ENCODE measurements around the gene NIPAL4. TPM values are rescaled to one million over a fixed set of nuclear protein-coding genes. Genes with fewer than 3 reads are reported as not detected.

Gene NIPAL4
- total RNA-seq, 1 experiment from 2014 or later, result 2.7 TPM

DNA sequence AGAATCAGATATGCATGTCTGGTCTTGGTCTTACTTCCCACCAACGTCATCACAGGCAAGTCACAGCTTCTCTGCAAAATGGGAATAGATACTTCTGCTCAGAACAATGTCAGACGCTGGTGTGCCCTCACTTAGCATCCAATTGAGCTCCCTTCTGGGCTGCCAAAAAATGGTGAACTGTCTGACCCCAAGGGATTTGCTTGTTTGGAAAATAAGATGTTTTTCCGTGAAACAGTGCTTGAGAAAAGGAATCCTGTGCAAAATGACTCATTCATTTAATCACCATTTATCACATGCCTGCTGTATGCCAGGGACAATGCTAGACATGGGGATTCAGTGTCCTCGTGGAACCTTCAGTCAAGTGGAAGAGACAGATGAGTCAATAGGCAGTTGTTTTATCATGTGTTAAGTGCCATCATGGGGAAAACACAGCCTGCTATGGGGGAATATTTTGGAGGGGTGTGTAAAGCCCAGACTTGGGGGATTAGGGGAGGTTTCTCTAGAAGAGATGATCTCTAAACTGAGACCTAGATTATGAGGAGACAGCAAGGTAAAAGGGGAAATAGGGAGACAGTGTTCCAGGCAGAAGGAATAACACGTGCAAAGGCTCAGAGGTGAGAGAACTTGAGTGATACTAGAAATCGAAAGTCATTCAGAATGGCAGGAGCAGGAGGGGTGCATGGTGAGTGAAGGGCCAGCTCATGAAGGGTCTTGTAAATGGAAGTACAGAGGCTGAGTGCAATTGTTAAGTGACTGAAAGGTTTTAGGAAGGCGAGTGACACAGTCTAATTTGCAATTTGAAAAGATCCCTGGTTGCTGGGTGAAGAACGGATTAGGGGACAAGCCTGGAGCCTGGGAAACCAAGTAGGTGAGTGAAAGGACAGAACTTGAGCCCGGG is 3.9 kb downstream of the NIPAL4 start:
- Mint-ChIP-seq H3K27ac (ENCODE audit: unreplicated experiment) (peak overlapping the region; percentile 43), H3K4me1 (ENCODE audit: low read depth, unreplicated experiment) (peaks cover 16% of the 10 kb centered on the region), H3K4me3 (ENCODE audit: low read depth, unreplicated experiment) (no peak overlapping the region), H3K27me3 (ENCODE audit: unreplicated experiment) (no peaks in the 10 kb centered on the region), H3K9me3 (ENCODE audit: low read depth, unreplicated experiment) (no peaks in the 10 kb centered on the region), H3K36me3 (ENCODE audit: insufficient read depth, unreplicated experiment) (peaks cover 17% of the 10 kb centered on the region)
- no TSS peak for BruUV-seq (replicated peaks)
- TF ChIP-seq, protein P1, sequence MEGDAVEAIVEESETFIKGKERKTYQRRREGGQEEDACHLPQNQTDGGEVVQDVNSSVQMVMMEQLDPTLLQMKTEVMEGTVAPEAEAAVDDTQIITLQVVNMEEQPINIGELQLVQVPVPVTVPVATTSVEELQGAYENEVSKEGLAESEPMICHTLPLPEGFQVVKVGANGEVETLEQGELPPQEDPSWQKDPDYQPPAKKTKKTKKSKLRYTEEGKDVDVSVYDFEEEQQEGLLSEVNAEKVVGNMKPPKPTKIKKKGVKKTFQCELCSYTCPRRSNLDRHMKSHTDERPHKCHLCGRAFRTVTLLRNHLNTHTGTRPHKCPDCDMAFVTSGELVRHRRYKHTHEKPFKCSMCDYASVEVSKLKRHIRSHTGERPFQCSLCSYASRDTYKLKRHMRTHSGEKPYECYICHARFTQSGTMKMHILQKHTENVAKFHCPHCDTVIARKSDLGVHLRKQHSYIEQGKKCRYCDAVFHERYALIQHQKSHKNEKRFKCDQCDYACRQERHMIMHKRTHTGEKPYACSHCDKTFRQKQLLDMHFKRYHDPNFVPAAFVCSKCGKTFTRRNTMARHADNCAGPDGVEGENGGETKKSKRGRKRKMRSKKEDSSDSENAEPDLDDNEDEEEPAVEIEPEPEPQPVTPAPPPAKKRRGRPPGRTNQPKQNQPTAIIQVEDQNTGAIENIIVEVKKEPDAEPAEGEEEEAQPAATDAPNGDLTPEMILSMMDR (IDR thresholded peaks at IDR 0.05; ENCODE audit: unreplicated experiment), result no peak
- intact Hi-C loops (cut with micrococcal nuclease; ENCODE audit: unreplicated experiment), result no loop called here
- CTCF ChIA-PET, result interaction anchor here (1.0 to 1.8 kb wide), 2 partner anchors 14 to 17 kb away, joined by 4 to 5 read pairs; no protein-coding TSS in a partner anchor
- no peak for DNase-seq

GRCh38 chr5:157464519-157465171 is 4.6 kb downstream of the NIPAL4 start:
- TF ChIP-seq, protein P1 (IDR thresholded peaks at IDR 0.05; ENCODE audit: unreplicated experiment), result no peak
- CTCF ChIA-PET, result interaction anchor here (1.0 to 1.8 kb wide), 2 partner anchors 15 to 17 kb away, joined by 4 to 5 read pairs; no protein-coding TSS in a partner anchor
- H3K27me3 Mint-ChIP-seq (ENCODE audit: unreplicated experiment), result no peaks in the 10 kb centered on the region
- no peak overlapping the region for H3K4me3 Mint-ChIP-seq (ENCODE audit: low read depth, unreplicated experiment)
- intact Hi-C loops (cut with micrococcal nuclease; ENCODE audit: unreplicated experiment), result no loop called here
- no TSS peak for BruUV-seq (replicated peaks)
- peak overlapping the region; percentile 43 for H3K27ac Mint-ChIP-seq (ENCODE audit: unreplicated experiment)
- peaks cover 16% of the 10 kb centered on the region for H3K4me1 Mint-ChIP-seq (ENCODE audit: low read depth, unreplicated experiment)
- H3K9me3 Mint-ChIP-seq (ENCODE audit: low read depth, unreplicated experiment), result no peaks in the 10 kb centered on the region
- peaks cover 15% of the 10 kb centered on the region for H3K36me3 Mint-ChIP-seq (ENCODE audit: insufficient read depth, unreplicated experiment)
- peak; percentile 71 for DNase-seq

DNA sequence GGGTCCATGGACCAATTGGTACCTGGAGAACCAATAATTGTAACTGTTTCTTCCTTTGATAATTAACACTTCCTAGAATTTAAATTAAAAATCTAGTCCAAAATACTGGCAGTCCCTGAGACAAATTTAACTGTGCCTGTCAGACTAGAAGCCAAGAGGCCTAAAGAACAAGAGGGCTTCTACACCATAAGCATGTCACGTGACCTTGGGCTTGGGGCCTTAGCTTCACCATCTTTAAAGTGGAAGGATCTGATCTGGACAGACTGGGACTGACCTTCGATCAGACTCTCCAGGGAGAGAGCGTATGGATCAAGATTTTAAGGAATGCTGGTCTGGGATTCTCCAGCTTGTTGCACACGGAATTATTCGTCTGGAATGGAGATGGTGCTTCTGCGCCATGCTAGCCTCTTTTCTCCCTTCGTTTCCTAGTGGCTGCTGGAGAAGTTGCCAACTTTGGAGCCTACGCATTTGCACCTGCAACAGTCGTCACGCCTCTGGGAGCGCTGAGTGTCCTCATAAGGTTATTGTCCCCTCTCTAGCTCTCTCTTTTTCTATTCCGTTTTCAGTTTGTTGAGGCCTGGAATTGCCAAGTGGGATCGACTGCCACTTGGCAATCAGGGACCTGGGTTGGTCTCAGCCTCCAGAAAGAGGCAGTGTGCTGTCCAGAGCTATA is 8.4 kb downstream of the NIPAL4 start:
- Mint-ChIP-seq H3K4me1 (ENCODE audit: low read depth, unreplicated experiment) (peaks cover 15% of the 10 kb centered on the region), H3K27ac (ENCODE audit: unreplicated experiment) (no peak overlapping the region), H3K36me3 (ENCODE audit: insufficient read depth, unreplicated experiment) (peaks cover 5% of the 10 kb centered on the region), H3K27me3 (ENCODE audit: unreplicated experiment) (no peaks in the 10 kb centered on the region), H3K4me3 (ENCODE audit: low read depth, unreplicated experiment) (no peak overlapping the region), H3K9me3 (ENCODE audit: low read depth, unreplicated experiment) (no peaks in the 10 kb centered on the region)
- DNase-seq, result no peak
- CTCF ChIA-PET, result interaction anchor here (0.7 kb wide), 1 partner anchor 8 kb away, joined by 3 read pairs; the partner anchor contains the start of gene NIPAL4
- intact Hi-C loops (cut with micrococcal nuclease; ENCODE audit: unreplicated experiment), result no loop called here
- no TSS peak for BruUV-seq (replicated peaks)
- TF ChIP-seq, protein P1 (IDR thresholded peaks at IDR 0.05; ENCODE audit: unreplicated experiment), result no peak

DNA sequence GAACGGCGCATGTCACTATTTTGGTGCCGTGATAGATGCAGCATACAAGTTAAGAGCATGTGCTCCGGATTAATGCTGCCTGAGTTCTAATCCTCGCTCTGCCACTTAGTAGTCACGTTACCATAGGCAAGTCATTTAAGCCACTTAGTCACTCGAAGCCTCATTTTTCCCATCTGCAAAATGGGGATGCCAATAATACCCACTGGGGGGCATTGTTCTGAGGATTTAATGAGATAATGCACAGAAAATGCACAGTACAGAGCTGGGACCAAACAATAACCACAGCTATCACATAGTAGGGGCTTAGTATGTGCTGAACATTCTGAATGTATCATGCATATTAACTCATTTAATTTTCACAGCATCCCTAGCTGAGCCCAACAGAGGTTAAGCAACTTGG is 9.1 kb downstream of the NIPAL4 start:
- Mint-ChIP-seq H3K9me3 (ENCODE audit: low read depth, unreplicated experiment) (no peaks in the 10 kb centered on the region), H3K4me3 (ENCODE audit: low read depth, unreplicated experiment) (no peak overlapping the region)
- no TSS peak for BruUV-seq (replicated peaks)

More for the DNA sequence above, 9.1 kb downstream of the NIPAL4 start:
- DNase-seq, result no peak
- CTCF ChIA-PET, result interaction anchor here (0.7 kb wide), 1 partner anchor 81 kb away, joined by 4 read pairs; no protein-coding TSS in a partner anchor
- Mint-ChIP-seq H3K27ac (ENCODE audit: unreplicated experiment) (no peak overlapping the region), H3K4me1 (ENCODE audit: low read depth, unreplicated experiment) (peaks cover 9% of the 10 kb centered on the region), H3K27me3 (ENCODE audit: unreplicated experiment) (no peaks in the 10 kb centered on the region), H3K36me3 (ENCODE audit: insufficient read depth, unreplicated experiment) (peaks cover 5% of the 10 kb centered on the region)
- intact Hi-C loops (cut with micrococcal nuclease; ENCODE audit: unreplicated experiment), result no loop called here
- TF ChIP-seq, protein P1 (IDR thresholded peaks at IDR 0.05; ENCODE audit: unreplicated experiment), result no peak

Measured in Calu3 (cell line).